Stimulated activated CD8-positive, alpha-beta memory T cell treated with anti-CD3 and anti-CD28 coated beads, Interleukin-12 subunit alpha, Interleukin-12 subunit beta, amount 100 ng/mL, for 24 hours (primary cell): ENCODE measurements around the gene EXOC1.
"Not testable (repeated sequence)": the region's sequence is repeated elsewhere in the genome, so short reads cannot be mapped to it uniquely, and the experiment has no call there.

ENCODE experiments used
- DNase-seq: peaks from one replicate; pipeline ENCODE4 v3.0.0-alpha.2; 2020; ENCODE audit errors: extremely low read depth

EXOC1 gene

DNA sequence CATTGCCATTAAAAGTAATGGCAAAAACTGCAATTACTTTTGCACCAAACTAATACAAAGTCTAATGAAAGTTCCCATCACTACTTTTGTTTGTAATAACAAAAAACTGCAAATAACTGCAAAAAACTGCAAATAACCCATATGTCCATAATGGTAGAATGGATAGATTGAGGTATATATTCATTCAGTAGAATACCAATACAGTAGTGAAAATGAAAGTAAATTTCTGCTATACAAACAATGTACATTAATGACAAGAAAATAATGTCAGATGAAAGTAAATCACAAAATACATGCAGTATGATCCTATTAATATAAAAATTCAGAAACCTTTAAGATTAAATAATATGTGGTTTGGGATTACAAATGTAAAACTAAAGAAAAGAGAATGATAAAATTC lies 54.0 kb downstream of the EXOC1 start:
- no peak for DNase-seq

DNA sequence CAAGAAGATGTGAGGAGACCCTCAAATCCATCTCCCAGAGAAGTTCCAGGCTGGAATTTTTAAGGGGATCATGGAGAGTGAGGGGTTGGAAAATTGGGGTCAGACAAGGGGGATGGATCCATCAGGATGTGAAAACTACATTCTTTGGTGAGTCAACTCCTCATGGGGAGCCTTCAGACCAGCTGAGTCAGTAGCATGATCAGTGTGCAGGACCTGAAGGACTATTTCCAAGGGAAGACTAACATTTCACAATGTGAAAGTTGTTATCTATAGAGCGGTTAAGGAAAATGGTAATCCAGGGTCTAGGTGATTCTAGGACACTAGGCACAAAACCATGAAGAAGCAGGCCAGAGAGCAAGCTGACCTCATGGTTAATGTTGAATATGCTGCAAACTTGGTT lies 56.7 kb downstream of the EXOC1 start:
- no peak for DNase-seq

DNA sequence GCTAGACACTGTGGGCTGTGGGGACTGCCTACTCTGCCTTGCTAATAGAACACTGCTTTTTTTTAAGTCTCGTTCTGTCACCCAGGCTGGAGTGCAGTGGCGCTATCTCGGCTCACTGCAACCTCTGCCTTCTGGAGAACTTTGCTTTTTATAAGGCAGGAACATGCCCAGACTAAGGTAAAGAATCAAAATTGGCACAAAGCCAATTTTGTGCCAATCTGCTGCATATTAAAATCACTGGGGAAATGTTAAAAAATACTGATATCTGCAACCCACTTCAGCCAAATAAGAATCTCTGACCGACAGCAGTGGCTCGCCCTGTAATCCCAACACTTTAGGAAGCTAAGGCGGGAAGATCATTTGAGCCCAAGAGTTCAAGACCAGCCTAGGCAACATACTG lies 58.8 kb downstream of the EXOC1 start:
- no peak for DNase-seq

DNA sequence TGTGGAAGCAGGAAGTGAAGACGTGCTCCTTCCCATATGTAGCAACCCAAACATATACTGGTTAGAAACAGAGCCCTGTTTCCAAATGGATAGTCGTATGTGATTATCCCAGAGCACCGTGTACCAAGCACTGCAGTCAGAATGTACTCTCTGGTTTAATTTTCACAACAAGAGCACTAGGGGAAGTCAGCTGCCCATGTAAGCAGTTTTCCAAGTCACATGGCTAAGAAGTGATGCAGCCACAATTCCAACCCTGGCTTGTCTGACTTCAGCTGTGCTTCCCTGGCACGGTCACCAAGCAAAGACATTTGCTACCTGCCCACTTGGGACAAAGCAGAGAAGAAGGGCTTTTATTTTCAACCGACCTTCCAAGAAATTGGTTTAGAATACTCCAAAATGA lies 67.1 kb downstream of the EXOC1 start:
- no peak for DNase-seq

DNA sequence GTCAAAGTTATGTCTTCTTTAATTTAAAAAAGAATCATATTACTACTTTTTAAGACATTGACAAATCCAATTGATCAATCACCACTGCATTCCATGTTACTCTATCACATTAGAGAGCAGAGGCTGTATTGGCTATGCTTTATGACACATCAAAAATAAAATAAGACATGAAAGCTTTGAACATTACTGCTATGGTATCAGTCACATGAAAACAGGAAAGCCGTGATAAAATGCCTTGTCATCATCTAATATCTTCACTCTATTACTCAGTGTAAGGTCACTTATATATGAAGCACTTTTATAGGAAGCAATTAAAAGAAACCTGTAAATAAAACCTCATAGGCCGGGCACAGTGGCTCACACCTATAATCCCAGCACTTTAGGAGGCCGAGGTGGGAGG lies 67.6 kb downstream of the EXOC1 start:
- DNase-seq, result no peak

DNA sequence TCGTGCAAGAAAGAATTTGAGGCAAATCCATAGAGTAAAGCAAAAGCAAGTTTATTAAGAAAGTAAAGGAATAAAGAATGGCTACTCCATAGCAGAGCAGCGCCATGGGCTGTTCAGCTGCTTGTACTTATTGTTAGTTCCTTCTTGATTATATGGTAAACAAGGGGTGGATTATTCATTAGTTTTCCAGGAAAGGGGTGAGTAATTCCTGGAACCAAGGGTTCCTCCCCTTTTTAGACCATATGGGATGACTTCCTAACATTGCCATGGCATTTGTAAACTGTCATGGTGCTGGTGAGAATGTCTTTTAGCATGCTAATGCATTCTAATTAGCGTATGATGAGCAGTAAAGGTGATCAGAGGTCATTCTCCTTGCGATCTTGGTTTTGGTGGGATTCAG lies 71.8 kb downstream of the EXOC1 start:
- DNase-seq, result no peak

DNA sequence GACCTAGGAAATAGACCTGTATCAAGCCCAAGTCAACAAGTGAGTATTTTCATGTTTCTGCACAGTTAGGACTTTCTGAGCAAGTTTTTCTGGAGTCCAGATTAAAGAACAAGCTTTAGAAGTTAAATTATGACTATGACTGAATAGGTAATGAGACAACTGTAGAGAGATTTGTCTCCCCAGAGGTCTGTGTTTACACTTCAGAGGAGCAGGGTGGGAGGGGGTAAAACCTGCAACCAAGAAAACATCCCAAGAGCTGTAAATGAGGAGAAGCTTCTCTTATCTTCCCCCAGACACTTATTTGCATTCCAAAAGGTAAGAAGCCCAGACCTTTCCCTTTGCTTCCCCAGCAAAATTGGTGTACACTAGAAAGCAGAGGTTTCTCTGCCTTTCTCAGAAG lies 73.2 kb downstream of the EXOC1 start:
- DNase-seq, result no peak

DNA sequence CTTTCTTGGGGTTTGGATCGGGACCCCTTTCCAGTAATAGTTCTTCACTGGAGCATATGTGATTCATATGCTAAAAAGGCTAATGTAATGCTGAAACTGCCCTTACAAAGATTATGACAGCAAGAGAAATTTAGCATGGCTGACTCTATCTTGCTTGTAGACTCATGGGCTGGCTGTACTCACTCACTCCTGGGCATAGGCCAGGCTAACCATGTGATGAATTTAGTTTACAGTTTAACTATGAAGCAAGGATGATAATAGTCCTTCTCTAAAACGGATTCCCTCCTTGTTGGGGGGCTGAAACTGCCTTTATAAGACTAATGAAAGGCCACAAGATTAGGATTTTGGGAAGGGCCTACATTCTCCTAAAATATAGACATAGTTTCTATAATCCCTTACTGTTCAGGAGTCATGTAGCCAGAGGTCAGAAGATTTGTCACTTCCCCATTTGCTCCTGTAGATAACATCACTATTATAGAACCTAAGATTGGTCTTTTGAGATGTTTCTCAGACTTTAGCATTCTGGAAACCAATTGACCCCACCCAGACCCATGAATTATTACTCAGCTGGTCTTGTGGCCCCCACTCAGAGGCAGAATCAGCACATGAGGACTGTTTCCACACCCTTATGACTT lies 74.5 kb downstream of the EXOC1 start:
- no peak for DNase-seq

DNA sequence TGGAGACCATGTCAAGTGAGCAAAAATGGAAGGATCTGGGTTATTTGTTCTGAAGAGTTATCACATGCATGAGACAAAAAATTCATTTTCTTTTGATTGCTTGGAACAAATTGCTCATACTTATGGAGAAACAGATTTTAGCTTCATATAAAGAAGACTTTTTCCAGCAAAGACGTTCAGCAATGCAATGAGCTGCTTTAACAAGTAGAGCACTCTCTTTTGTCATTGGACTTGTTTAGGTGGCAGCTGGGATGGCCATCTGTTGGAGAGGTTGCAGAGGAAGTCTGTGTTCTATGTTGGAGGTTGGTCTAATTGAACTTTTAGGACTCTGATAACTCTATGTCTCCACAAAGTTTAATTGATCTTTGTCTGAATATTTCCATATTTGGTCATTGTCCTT lies 75.4 kb downstream of the EXOC1 start:
- DNase-seq, result no peak

DNA sequence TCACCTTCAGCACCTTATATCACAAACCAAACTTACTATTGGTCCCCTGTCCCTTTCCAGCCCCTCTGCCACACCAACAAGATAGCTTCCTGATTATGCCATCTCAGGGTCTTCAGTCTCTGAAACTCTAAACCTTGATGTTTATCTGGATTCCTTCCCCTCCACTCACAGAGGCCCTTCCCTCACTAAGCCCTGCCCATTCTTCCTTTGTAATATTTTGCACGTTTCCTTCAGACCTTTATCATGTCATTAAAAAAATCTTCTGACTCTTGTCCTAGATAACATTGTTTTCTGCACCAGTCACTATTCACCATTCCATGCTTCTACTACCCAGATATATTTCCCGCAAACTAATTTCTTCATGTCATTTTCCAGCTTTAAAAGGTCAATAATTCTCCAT lies 77.6 kb downstream of the EXOC1 start:
- DNase-seq, result no peak

DNA sequence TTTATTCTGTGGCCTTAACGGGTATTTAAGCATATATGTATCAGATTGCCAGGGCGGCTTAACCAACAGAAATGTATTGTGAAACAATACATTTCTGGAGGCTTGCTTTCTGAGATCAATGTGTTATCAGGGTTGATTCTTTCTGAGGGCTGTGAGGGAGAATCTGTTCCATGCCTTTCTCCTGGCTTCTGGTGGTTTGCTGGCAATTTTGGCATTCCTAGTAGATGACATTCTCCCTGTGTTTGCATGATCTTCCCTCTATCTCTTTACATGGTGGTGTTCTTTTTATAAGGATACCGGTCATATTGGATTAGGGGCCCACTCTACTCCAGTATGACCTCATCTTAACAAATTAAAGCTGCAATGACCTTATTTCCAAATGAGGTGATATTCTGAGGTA lies 78.4 kb downstream of the EXOC1 start:
- DNase-seq, result no peak

DNA sequence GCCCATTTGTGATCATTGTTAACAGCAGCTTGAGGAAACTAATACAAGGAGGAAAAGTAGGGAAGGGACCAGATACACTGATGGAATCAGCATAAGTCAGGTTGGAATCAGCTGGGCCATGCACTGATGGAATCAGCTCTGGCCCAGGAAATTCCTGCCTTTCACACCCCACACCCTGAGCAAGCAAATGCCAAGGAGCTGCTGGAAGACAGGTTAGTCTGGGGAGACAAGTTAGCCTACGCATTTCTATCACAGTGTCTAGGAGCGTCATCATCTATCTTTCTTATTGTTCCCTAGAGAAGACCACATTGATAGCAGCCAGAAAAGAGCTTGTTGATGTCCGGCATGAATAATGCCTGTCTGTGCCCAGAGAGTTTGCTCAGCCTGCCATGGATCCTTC lies 79.1 kb downstream of the EXOC1 start:
- DNase-seq, result no peak

DNA sequence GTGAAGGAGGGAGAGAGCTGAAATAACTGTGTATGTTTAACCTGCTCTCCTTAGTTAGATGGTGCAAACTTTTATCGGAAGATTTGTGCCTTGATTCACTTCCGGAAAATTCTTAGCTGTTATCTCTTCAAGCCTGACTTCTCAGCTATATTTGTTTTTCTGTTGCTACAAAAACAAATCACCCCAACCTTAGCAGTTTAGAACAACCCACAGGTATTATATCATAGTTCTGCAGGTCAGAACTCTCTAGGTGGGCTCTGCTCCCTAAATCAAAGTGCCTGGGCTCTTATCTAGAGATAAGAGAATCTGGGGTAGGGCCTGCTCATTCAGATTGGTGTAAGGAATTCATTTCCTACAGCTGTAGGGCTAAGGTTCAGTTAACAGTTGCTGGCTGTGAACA lies 80.2 kb downstream of the EXOC1 start:
- no peak for DNase-seq

DNA sequence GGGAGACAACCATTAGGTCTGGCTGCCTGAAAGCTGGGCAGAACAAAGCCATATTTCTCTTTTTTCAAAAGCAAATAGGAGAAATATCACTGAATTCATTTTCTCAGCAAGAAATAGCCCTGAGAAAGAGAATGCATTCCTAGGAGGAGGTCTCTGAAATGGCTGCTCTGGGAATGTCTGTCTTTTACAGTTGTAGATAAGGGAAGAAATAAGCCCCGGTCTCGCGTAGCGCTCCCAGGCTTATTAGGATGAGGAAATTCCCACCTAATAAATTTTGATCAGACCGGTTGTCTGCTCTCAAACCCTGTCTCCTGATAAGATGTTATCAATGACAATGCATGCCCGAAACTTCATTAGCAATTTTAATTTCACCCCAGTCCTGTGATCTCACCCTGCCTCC lies 82.5 kb downstream of the EXOC1 start:
- not testable (repeated sequence) for DNase-seq

DNA sequence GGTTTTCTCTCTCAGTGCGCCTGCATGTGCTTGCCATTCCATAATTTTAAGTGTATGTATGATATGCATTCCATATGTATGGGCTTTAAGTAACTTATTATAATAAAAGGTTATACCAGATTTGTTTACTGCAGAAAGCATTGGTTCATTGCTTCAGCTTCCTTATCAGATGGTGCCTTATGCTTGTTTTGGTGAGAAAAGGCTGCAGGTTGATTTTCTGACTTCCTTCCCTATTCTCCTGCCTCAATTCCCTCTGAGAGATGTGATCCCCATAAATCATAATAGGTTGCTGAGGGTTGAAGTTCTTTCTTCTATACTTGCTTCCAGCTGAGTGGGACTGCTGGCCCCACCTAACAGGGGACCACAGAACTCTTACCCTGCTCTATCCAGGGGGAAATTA lies 85.0 kb downstream of the EXOC1 start:
- DNase-seq, result no peak

DNA sequence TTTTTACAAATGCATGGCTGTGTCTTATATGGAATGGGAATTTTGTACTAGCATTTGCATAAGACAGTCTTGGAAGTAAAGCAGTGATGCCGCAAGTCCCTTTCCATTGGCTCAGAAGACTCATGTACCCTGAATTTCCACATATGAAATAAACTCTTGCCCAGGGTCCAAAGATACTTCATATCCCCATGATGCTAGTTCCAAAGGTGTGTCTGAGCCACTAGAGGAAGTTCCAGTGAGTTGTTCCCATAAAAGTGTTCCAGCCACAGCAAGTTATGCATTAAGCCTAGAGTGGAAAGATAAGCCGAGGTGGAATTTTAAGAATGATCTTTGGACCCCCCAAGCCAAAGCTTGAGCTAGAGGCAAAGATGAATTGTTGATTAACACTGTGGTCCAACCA lies 86.0 kb downstream of the EXOC1 start:
- no peak for DNase-seq

DNA sequence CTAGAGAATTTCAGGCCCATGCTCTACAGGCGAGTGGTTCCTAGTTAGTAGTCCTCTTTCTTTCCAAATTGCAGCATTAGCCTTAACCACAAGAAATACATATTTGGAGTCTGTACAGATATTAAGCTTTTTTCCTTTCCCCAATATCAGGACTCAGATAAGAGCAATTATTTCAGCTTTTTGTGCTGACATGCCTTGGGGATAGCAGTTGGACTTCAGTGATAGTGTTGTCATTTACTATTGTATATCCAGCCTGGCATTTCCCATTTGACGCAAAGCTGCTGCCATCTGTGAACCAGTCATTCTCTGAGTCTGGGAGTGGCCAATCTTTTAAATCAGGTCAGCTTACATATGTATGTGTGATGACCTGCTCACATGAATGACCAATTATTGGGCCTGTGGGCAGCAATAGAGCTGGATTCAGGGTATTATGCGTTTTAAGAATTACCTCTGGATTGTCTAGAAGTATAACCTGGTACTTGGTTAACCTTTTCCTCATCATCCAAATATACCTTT lies 88.5 kb downstream of the EXOC1 start:
- DNase-seq, result no peak

DNA sequence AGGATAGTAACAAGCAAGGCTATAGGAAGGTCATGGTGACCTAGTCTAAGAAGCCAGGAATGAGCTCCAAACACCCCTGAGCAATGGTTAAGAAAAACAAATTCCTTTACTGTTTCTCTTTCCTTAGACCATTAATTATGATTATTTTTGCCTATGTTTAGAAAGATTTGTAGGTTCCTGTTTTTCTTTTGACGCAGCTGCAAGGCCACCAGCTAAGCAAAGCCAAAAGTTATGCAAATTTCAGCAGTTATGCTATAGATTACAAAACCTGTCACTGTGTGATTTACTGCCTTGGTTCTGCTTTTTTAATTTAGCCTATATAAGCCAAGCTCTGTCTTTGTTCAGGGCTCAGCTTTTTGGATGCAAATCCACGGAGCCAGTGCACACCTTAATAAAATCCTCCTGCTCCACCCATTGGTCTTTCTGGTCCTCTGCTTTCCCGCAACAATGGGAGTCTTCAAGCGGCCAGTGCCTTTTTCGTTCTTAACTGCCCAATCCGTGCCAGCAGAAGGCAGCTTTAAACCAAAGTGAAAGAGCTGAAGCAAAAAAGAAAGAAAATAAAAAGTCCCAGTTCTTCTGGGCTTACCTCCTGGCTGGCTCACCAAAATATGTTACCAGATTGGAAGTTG lies 93.9 kb downstream of the EXOC1 start:
- no peak for DNase-seq

DNA sequence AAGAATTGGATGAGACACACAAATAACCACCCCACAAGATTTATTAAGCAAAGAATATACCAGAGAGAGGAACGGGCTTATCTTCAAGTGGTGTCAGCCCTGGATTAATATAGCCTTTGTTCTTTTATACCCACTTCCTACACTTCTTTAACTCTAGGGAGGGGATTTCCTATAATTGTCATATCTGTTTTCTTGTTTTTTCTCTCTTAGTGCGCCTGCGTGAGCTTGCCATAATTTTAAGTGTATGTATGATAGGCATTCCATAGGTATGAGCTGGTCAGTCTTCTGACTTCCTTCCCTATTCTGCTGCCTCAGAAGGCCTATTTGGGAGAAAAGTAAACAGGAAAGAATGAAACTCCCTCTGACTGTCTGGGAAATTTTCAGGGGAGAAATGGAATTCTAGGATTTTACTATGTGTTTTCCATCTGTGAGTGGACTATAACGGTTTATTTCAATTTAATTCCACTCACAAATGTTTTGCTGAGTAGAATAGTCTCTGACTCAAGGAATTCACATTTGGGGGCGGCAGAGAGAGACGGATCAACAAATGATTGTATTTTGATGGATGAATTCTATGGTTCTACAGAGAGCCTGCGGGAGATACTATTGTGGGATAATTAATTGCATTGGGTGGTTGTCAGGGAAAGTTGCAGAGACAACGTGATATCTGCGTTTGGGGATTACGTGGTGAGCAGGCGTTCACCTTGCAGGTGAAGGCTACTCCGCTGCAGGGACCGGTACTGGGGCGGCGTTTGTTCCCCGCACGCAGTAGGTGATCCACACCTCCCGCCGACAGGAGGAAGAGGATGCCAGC lies 94.7 kb downstream of the EXOC1 start:
- no peak for DNase-seq

DNA sequence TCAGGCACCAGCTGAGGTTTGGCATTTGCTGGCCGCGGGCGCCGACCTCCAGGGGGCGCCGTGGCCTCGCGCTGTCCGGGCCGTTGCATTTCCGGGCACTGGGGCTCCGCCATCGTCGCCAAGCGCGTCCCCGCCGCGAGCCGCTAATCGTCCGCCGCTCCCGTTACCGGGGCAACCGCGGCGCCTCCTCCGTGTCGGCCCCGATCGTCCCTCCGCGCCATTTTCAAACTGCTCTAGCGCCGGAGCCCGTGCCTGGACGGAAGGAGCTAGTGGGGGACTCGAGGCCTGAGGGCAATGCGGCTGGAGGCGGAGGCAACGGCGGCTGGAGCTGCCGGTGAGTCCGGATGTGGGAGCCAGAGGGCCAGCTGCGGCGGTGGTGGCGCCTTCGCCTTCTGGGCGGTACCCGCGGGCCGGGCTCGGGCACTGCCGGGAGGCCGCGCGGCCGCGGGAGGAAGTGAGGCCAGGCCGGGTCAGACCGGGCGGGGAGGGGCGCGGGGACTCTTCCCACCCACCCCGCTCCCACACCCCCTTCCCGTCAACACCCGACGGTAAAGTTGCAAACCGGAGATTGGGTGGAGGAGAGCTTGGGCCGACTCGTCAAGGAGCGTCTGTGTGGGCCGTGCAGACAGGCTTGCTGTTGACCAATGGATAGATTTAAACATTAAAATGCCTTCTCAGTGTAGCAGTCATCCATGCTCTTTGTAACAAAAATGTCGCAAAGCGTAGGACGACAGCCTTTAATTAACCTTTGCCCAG lies 95.5 kb downstream of the EXOC1 start, which contains the start of gene CEP135:
CEP135 (plus strand) TSS at position 220 of the 756 bp plus-strand sequence. CDS start 3,186 bp downstream, outside the sequence.
- peak; percentile 79 for DNase-seq

DNA sequence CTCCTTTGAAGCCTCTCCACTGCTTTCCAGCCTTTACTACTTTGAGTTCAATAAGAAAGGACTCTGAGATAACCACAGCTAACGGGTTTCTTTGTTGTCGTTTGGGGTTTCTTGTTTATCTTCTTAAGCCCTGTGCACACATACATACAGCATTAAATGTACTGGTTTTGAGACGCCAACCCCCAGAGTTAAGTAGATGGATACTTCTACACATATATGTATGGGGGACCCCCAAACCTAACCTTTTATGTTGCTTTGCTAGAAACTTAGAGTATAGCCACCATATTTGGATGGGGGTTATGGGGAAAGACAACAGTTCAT lies 96.0 kb downstream of the EXOC1 start:
- DNase-seq, result no peak

DNA sequence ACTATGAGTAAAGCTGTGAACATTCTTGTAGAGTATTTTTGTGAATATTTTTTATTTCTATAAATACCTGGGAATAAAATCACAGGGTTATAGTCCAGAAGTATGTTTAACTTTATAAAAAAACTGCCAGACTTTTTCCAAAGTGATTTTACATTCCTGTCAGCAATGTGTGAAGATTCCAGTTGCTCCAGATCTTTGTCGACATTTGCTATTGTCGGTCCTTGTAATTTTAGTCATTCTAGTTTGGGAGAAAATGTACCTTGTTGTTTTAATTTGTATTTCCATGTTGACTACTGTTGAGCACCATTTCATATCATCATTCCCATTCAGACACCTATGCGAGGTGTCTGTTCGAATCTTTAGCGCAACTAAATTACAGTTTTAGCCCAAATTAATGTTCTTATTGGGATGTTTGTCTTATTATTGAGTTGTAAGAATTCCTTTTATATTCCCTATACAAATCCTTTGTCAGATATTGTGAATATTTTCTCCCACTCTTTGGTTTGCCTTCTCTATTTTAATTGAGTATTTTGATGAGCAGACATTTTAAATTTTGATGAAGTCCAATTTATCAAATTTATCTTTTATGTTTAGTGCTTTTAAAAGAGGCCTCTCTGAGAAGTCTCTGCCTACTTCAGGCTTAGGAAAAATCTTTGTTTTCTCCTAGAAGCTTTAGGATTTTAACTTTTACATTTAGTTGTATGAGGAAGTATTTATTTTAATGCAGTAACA lies 97.9 kb downstream of the EXOC1 start:
- DNase-seq, result no peak
